SK-N-SH (cell line): Measurements from ENCODE around the gene ENPP5. TPM values are rescaled to one million over a fixed set of nuclear protein-coding genes. Genes with fewer than 3 reads are reported as not detected.

ENCODE experiments used
- CTCF ChIA-PET: fragments of 300-600, 350-600 bp; formaldehyde crosslinking; extraction: SDS; loops from one replicate; lab custom pipeline; 2021; lab: Yijun Ruan, JAX
- POLR2A ChIA-PET: fragments of 350-600 bp; sonication (Branson Sonifier 250); formaldehyde crosslinking; extraction: SDS; loops from one replicate; lab custom pipeline; 2020; ENCODE audit warnings: antibody characterized with exemption, inconsistent platforms; lab: Yijun Ruan, JAX
- DNase-seq: peaks from one replicate; pipeline ENCODE4 v3.0.0; 2012
- H2AFZ ChIP-seq: fragments of 200-600 bp; sonication (generic); 2 replicates; pipeline ENCODE4 v1.8.1; 2016; ENCODE audit warnings: antibody characterized with exemption, mild to moderate bottlenecking, low read depth
- H3F3A ChIP-seq: fragments of 200-600 bp; sonication (generic); replicated peaks from 2 replicates; pipeline ENCODE3; 2016; ENCODE audit warnings: antibody characterized with exemption, mild to moderate bottlenecking; ENCODE audit not compliant: insufficient read depth
- H3K27ac ChIP-seq, 2 experiments: fragments of 200-500 bp in 1 of 2; fragments of 200-600 bp in 1 of 2; sonication (Bioruptor generic) in 1 of 2; sonication (generic), shearing (Covaris generic) in 1 of 2; 2 replicates each; pipeline versions ENCODE4 v1.5.1 to v1.6.1; 2014 to 2016; ENCODE audit warnings: low read depth in 2 of 2, inconsistent platforms in 1 of 2, low read length in 1 of 2, mild to moderate bottlenecking in 1 of 2, mixed read lengths in 1 of 2
- H3K27me3 ChIP-seq: fragments of 200-600 bp; sonication (generic), shearing (Covaris generic); 2 replicates; pipeline ENCODE4 v1.6.1; 2016; ENCODE audit warnings: mixed run types; ENCODE audit not compliant: insufficient read depth
- H3K36me3 ChIP-seq, 2 experiments: fragments of 200-500 bp in 1 of 2; fragments of 200-600 bp in 1 of 2; sonication (Bioruptor generic) in 1 of 2; sonication (generic) in 1 of 2; replicated peaks in 1 of 2; 2 replicates each; pipeline versions ENCODE3 to v1.5.1; 2014 to 2016; ENCODE audit warnings: low read length in 1 of 2, mild to moderate bottlenecking in 1 of 2; ENCODE audit not compliant: insufficient read depth in 2 of 2, control insufficient read depth in 1 of 2
- H3K4me1 ChIP-seq, 2 experiments: fragments of 200-500 bp in 1 of 2; fragments of 200-600 bp in 1 of 2; sonication (Bioruptor generic) in 1 of 2; sonication (generic), shearing (Covaris generic) in 1 of 2; 2 replicates each; pipeline versions ENCODE4 v1.5.1 to v1.6.1; 2014 to 2016; ENCODE audit warnings: low read depth in 1 of 2, low read length in 1 of 2, mixed run types in 1 of 2; ENCODE audit not compliant: insufficient read depth in 2 of 2, control insufficient read depth in 1 of 2
- H3K4me2 ChIP-seq: fragments of 200-600 bp; sonication (generic), shearing (Covaris generic); 2 replicates; pipeline ENCODE4 v1.6.1; 2017; ENCODE audit warnings: mixed run types
- H3K4me3 ChIP-seq, 2 experiments: fragments of 200-500 bp in 1 of 2; fragments of 200-600 bp in 1 of 2; sonication (Bioruptor generic) in 1 of 2; sonication (generic), shearing (Covaris generic) in 1 of 2; 2 replicates each; pipeline versions ENCODE4 v1.5.1 to v1.8.1; 2014 to 2016; ENCODE audit warnings: low read depth in 2 of 2, inconsistent platforms in 1 of 2, low read length in 1 of 2, mild to moderate bottlenecking in 1 of 2, mixed read lengths in 1 of 2, moderate library complexity in 1 of 2
- H3K79me2 ChIP-seq: fragments of 200-600 bp; sonication (generic); 2 replicates; pipeline ENCODE4 v1.8.1; 2017; ENCODE audit warnings: mild to moderate bottlenecking; ENCODE audit not compliant: insufficient read depth
- H3K9ac ChIP-seq: fragments of 200-600 bp; sonication (generic); 2 replicates; pipeline ENCODE4 v1.6.1; 2017; ENCODE audit warnings: mixed run types
- H3K9me2 ChIP-seq: fragments of 200-600 bp; sonication (generic); 2 replicates; pipeline ENCODE4 v1.6.1; 2017; ENCODE audit warnings: mixed run types
- H3K9me3 ChIP-seq: fragments of 200-600 bp; sonication (generic); 2 replicates; pipeline ENCODE4 v1.6.1; 2017; ENCODE audit warnings: mixed run types, mild to moderate bottlenecking, moderate library complexity
- H4K20me1 ChIP-seq: fragments of 200-600 bp; sonication (generic); 2 replicates; pipeline ENCODE4 v1.6.1; 2017; ENCODE audit warnings: mild to moderate bottlenecking, mixed run types; ENCODE audit not compliant: insufficient read depth
- EP300 ChIP-seq, 2 experiments: IDR thresholded peaks; 2 replicates each; pipeline versions ENCODE4 v1.4.0 to v1.6.1; 2012; ENCODE audit warnings: borderline replicate concordance in 1 of 2, low read depth in 1 of 2, low read length in 1 of 2
- FOXM1 ChIP-seq: IDR thresholded peaks from 2 replicates; pipeline ENCODE4 v1.4.0; 2012; ENCODE audit warnings: low read depth, mild to moderate bottlenecking
- MEF2A ChIP-seq: IDR thresholded peaks from 2 replicates; pipeline ENCODE4 v1.4.0; 2012; ENCODE audit warnings: low read depth, borderline replicate concordance
- NFIC ChIP-seq: IDR thresholded peaks from 2 replicates; pipeline ENCODE4 v1.4.0; 2012; ENCODE audit warnings: borderline replicate concordance
- RAD21 ChIP-seq: IDR thresholded peaks from 2 replicates; pipeline ENCODE4 v1.6.1; 2012; ENCODE audit warnings: mild to moderate bottlenecking, low read length
- RCOR1 ChIP-seq: fragments of 150-350 bp; IDR thresholded peaks from 2 replicates; pipeline ENCODE4 v1.6.1; 2017; ENCODE audit warnings: antibody characterized with exemption, low read length
- SMC3 ChIP-seq: IDR thresholded peaks from 2 replicates; pipeline ENCODE4 v1.6.1; 2012; ENCODE audit warnings: low read depth, low read length, improper control_type of control experiment
- TCF12 ChIP-seq: IDR thresholded peaks from 2 replicates; pipeline ENCODE4 v1.4.0; 2012
- TEAD4 ChIP-seq: IDR thresholded peaks from 2 replicates; pipeline ENCODE4 v1.4.0; 2012; ENCODE audit warnings: mild to moderate bottlenecking, borderline replicate concordance; ENCODE audit not compliant: insufficient read depth
- WGBS: methylation state at CpG from one replicate; pipeline ENCODE4 v1.1.6; 2017; ENCODE audit warnings: low lambda C conversion rate; 5-methylcytosine and 5-hydroxymethylcytosine counted together
- polyA plus RNA-seq, 3 experiments: library from polyadenylated mRNA; depleted of rRNA; stranded (reverse); fragments of >200 nt; gene quantifications; 2 replicates each; pipeline ENCODE4 v1.2.3, GENCODE V29; 2012
- TF ChIP-seq, protein P1 (sequence below): fragments of 150-350 bp; IDR thresholded peaks from 2 replicates; pipeline ENCODE4 v1.6.1; 2016; ENCODE audit warnings: mild to moderate bottlenecking, low read depth, low read length
- TF ChIP-seq, protein P2 (sequence below): fragments of 200-600 bp; sonication (generic); IDR thresholded peaks from 2 replicates; pipeline ENCODE4 v1.6.1; 2017; ENCODE audit warnings: antibody characterized with exemption, mild to moderate bottlenecking, moderate library complexity
- TF ChIP-seq, protein P3 (sequence below): IDR thresholded peaks from 2 replicates; pipeline ENCODE4 v1.4.0; 2012; ENCODE audit warnings: low read depth, borderline replicate concordance
- TF ChIP-seq, protein P4 (sequence below): IDR thresholded peaks from 2 replicates; pipeline ENCODE4; 2012

ENPP5 gene
- polyA plus RNA-seq, 1 of the 3 experiments (the other 2 are of a cell fraction) = not detected

DNA sequence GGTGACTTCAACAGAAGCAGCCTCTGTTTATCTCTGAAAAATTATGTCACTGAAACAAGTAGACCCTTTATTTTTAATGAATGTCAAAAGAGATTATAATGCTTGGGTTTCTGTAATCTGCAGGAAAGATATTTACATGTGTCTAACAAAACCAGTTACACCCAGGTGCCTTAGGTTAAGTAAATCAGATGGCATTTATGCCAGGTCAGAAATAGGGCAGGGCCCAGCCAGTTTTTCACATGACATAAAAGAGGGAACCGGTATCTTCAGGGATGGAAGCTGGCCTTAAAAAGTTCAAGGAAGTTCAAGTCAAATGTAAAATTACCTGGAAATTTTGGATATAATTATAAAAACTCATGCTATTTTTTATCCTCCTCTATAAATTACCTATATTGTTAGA is 55.1 kb downstream of the ENPP5 start:
- POLR2A ChIA-PET = no interaction called here
- Histone ChIP-seq H3K27ac (no peak overlapping the region), H3K4me3 (no peak overlapping the region), H3K4me2 (no peak overlapping the region), H3K9ac (no peak overlapping the region), H3F3A (no peaks in the 10 kb centered on the region), H2AFZ (no peak overlapping the region), H3K36me3 (no peaks in the 10 kb centered on the region), H3K9me2 (no peaks in the 10 kb centered on the region), H3K4me1 (no peaks in the 10 kb centered on the region), H3K27me3 (peaks cover 7% of the 10 kb centered on the region; the same call in 1 of the 2 replicates), H4K20me1 (no peaks in the 10 kb centered on the region), H3K9me3 (no peaks in the 10 kb centered on the region), H3K79me2 (no peaks in the 10 kb centered on the region)
- no peak for DNase-seq
- TF ChIP-seq SMC3 (no peak), FOXM1 (no peak), RAD21 (no peak), EP300 (IDR thresholded peaks at IDR 0.05; ENCODE audit: borderline replicate concordance in 1 of 2, low read depth in 1 of 2, low read length in 1 of 2) (no peak), RCOR1 (no peak), MEF2A (no peak), TEAD4 (no peak), TCF12 (no peak), NFIC (no peak)
- TF ChIP-seq, protein P1, sequence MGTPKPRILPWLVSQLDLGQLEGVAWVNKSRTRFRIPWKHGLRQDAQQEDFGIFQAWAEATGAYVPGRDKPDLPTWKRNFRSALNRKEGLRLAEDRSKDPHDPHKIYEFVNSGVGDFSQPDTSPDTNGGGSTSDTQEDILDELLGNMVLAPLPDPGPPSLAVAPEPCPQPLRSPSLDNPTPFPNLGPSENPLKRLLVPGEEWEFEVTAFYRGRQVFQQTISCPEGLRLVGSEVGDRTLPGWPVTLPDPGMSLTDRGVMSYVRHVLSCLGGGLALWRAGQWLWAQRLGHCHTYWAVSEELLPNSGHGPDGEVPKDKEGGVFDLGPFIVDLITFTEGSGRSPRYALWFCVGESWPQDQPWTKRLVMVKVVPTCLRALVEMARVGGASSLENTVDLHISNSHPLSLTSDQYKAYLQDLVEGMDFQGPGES = no peak
- TF ChIP-seq, protein P2, sequence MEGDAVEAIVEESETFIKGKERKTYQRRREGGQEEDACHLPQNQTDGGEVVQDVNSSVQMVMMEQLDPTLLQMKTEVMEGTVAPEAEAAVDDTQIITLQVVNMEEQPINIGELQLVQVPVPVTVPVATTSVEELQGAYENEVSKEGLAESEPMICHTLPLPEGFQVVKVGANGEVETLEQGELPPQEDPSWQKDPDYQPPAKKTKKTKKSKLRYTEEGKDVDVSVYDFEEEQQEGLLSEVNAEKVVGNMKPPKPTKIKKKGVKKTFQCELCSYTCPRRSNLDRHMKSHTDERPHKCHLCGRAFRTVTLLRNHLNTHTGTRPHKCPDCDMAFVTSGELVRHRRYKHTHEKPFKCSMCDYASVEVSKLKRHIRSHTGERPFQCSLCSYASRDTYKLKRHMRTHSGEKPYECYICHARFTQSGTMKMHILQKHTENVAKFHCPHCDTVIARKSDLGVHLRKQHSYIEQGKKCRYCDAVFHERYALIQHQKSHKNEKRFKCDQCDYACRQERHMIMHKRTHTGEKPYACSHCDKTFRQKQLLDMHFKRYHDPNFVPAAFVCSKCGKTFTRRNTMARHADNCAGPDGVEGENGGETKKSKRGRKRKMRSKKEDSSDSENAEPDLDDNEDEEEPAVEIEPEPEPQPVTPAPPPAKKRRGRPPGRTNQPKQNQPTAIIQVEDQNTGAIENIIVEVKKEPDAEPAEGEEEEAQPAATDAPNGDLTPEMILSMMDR = no peak
- TF ChIP-seq, protein P3, sequence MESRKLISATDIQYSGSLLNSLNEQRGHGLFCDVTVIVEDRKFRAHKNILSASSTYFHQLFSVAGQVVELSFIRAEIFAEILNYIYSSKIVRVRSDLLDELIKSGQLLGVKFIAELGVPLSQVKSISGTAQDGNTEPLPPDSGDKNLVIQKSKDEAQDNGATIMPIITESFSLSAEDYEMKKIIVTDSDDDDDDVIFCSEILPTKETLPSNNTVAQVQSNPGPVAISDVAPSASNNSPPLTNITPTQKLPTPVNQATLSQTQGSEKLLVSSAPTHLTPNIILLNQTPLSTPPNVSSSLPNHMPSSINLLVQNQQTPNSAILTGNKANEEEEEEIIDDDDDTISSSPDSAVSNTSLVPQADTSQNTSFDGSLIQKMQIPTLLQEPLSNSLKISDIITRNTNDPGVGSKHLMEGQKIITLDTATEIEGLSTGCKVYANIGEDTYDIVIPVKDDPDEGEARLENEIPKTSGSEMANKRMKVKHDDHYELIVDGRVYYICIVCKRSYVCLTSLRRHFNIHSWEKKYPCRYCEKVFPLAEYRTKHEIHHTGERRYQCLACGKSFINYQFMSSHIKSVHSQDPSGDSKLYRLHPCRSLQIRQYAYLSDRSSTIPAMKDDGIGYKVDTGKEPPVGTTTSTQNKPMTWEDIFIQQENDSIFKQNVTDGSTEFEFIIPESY = no peak
- TF ChIP-seq, protein P4, sequence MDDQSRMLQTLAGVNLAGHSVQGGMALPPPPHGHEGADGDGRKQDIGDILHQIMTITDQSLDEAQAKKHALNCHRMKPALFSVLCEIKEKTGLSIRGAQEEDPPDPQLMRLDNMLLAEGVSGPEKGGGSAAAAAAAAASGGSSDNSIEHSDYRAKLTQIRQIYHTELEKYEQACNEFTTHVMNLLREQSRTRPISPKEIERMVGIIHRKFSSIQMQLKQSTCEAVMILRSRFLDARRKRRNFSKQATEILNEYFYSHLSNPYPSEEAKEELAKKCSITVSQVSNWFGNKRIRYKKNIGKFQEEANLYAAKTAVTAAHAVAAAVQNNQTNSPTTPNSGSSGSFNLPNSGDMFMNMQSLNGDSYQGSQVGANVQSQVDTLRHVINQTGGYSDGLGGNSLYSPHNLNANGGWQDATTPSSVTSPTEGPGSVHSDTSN = no peak
- 37% methylated on average over 1 of the region's 1 CpG for WGBS
- CTCF ChIA-PET = interaction anchor here (1.1 kb wide), 1 partner anchor 26 kb away, joined by 3 read pairs; no protein-coding TSS in a partner anchor
